Occipital lobe (tissue), 2 donors: ENCODE results near the gene SUGCT. TPM values are rescaled to one million over a fixed set of nuclear protein-coding genes. Genes with fewer than 3 reads are reported as not detected.
"Not testable (repeated sequence)": the region's sequence is repeated elsewhere in the genome, so short reads cannot be mapped to it uniquely, and the experiment has no call there.

Source experiments
- DNase-seq: peaks from one replicate; lab custom pipeline; 2025; lab: John Stamatoyannopoulos, UW
- total RNA-seq: library from RNA; depleted of rRNA; stranded (reverse); fragments of >200 nt; gene quantifications from one replicate; pipeline ENCODE4 v1.2.3, GENCODE V29; 2014

The SUGCT gene
- total RNA-seq, 1 donor from 2014 or later, result 3.9 TPM

DNA sequence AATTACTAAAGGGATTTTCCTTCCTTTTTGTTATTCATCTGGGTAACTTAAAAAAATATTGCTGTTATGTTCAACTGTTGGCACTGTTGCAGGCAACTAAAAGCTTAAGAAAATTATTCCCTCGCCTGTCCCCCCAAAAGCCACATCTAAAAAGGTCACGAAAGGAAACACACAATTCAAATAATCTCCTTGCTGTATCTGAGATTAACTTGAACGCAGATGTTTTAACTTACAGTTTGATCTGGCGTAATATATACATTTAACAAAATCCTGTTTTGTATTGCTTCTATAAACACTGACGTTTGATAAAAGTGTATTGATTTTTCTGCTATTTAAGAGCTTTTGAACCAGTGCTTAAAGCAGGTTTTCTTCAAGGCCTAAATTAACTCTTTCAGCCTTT is 432.1 kb downstream of the SUGCT start:
- no peak for DNase-seq

DNA sequence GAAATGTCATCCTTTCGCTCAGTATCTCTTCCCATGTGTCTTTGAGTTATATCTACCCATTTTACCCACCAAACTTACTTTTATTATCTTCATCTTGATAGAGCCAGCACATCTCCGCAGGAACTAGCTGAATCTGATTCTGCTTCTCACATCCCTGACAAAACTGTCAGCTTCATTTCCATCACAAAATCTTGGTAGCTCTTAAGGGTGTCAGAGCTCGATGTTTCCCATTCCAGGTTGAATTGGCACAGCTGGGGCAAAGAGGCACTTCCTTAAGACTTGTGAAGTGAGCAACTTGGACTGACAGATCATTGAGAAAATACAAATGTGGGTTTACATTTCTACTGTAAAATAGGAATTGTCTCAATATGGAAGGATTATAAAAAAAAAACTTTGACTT is 434.5 kb downstream of the SUGCT start:
- DNase-seq, result no peak

DNA sequence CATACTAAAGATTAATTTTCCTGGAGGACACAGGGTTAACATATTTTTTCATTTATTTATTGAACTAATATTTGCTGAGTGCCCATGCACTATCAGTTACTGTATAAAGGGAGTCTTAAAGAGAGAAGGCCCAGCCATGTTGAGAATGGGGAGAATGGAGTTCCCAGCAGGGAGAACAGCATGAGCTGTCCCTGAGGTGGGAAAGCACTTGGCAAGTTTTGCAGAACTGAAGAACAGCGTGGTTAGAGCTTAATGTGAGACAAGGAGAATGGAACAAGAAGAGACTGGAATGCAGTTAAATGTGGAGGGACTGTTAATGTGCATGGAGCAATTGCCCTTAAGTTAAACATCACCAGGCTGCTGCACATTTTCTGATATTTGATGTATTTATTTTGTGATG is 435.4 kb downstream of the SUGCT start:
- no peak for DNase-seq

DNA sequence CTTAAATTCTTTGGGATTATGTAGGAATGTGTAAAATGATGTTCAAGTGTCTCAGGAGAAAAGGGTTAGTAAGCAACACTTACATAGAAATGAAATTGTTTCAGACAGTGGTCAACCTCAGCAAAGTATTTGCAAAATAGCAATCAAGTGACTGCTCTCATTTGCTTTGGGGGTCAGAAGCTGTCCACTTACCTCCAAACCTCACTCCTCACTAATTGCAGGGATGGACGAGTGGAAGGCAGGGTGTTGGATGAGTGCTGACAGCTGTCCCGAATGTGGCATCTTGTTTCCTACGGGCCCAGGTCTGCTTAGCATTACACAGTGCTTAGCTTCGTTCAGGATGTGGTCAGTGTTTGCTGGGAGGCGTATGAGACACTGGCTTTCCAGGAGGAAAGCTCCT is 437.0 kb downstream of the SUGCT start:
- DNase-seq, result no peak

DNA sequence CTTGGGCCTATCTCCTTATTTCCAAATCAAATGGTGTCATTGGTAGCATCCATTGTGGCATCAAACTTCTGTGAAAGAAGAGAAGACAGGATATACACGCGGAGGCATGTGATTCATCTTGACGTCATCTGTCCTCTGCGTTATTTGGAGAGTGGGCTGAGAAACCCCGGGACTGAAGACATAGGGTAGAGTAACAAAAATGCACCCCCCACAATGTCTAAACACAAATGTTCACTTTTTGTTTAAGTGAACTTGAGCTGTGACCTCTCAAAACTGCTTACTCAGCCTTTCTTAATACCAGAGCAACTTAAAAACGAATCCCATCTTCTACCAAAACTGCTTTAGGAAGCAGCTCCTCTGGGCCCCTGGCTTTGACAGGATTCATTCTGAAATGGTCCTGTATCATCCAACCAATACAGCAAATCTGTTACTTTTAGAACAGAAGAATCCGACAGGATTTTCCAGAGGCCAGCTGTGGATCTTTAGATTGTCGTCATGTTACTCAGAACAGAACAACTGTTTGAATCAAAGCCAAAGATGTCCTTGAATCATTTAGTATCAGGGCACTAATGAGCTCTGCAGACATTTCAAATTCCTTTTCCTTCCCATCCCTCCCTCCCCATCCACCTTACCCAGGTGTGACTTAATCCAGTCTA is 438.1 kb downstream of the SUGCT start:
- DNase-seq, result no peak

DNA sequence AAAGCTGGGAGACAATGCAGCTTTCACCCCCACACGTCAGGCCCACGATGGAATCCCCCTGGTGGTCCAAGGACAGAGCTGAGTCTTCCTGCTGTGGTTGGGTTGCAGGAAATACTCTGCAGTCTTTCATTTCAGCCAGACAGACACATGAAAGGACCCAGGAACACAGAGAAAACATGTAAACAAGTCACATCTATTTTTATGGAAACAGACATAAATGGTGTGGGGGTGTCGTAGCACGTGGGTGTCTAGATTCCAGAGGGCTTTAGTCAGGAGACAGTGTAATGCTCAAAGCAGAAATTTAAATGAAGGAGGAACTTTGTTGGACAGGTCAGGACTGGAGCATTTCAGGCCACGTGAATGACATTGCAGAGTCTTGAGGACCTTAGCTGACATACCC is 444.6 kb downstream of the SUGCT start:
- no peak for DNase-seq

DNA sequence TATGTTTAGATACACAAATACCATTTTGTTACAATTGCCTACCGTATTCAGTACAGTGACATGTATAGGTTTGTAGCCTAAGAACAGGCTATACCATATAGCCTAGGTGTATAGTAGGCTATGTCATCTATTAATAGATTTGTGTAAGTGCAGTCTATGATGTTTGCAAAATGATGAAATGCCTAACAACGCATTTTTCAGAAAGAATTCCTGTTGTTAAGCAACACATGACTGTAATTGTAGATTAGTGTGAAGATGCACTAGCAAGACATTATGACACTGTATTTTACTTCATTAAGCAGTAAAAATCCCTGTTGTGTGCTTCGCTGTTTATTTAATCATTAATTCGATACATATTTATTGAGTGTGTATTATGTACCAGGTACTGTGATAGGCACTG is 446.0 kb downstream of the SUGCT start:
- no peak for DNase-seq

DNA sequence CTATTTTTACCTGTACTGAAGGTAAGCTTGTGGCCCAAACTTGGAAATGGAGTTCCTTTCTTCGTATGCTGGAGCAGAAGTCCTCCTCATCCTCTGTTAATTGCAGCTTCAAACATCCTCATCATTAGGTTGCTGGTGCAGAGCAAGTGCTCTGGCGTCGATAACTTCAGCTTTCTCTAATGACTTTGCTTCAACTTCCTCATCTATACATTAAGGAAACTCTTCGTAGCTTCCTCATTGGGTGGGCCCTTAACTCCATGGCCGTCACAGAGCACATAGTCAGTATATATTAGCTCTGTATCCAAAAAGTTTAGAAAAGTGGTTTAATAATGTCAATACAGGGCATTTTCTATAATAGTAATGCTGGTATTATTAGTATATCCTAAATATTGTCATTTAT is 447.7 kb downstream of the SUGCT start:
- DNase-seq, result no peak

DNA sequence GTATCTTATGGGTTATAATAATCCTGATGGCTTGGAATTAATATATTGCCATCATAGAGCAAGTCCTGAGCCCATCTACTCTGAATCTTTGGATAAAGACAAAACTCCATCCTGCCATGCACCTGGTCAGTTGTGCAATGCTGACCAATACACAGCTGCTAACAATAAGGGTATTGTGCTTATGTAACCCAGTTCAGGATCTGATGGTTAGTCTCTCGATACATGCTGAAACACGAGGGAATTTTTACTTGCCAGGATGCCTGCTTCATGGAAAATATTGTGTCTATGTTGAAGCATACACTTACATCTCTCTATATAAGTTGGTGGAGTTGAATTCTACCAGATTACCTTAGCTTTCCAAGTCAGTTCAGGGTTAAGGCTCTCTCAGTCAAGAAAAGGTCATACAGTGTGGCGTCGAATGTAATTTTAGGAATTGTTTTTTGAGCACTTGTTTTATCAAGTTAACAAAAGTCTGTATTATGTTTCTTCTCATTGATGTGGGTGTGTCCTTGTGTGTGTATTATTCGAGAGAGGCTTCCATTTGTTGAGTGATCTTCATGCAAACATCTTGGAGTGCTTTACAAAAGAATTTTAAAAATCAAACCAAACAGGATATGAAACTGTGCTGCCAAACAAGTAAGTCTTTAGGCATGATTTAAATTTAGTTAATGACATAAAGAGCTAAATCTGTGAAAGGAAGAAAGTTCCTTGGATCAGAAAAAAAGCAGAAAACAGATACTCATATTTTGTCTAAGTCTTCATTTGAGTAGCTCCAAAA is 449.1 kb downstream of the SUGCT start:
- no peak for DNase-seq

DNA sequence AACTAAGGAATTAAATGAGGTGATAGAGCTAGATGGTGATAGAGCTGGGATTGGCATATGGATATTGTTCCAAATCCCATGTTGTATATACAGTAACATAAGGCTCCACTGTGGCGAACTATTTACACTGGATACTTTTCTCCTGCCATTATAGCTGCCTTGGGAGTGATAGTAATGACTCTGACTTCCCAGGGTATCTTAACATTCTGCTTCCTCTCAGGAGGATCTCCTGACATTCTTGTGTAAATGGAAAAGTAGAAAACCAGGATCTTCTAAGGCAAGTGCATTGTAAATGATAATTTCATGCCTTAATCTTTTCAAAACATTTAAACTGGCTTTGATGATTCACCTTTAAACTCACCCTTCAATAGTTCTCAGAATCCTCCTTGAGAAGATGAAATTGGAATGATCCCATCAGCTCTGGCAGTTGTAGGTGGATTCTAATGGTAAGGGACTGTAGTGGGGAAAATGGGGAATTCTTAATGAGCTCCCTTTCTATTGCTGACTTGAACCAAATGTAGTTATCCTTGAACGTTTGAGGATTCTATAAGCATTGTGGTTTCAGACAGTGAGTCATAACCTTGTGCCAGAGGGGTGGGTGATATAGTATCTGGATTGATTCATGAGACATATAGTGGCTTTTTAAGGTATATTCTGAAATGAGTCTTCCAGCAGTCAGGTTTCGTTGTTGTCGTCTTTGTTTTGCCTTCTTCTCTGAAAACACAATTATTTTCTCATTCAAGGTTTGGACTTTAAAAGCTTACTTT is 450.0 kb downstream of the SUGCT start:
- DNase-seq, result no peak

DNA sequence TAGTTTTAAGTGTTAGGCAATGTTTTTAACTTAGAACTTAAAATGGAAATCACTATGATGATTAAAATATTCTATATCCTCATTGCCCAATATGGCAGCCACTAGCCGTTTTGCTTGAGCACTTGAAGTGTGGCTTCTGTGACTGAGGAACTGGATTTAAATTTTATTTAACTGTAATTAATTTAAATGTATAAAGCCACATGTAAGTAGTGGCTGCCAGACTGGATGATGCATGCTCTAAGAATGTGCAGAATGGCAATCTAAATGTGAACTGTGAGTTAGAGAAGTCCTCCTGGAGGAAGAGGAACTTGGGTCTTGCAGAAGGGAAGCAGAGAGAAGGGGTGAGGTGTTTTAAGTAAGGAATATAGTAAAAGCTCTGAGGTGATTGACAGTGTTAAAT is 451.4 kb downstream of the SUGCT start:
- DNase-seq, result no peak

DNA sequence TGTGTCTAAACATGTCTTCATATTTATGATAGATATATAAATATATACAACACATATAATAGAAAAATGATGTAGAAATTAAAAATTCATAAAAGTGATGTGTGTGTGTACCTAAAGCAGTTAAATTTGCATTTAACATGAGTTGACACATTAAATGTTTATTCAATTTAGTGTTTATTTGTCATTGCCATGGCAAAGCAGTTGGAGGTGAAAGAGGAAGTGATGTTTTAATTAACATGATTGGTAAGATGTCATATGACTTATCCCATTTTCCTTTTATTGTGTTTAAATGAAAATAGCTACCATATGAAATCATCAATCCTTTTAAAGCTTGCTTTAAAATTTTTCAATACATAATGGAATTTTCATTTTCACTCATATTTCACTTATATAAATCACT is 452.6 kb downstream of the SUGCT start:
- DNase-seq, result no peak

DNA sequence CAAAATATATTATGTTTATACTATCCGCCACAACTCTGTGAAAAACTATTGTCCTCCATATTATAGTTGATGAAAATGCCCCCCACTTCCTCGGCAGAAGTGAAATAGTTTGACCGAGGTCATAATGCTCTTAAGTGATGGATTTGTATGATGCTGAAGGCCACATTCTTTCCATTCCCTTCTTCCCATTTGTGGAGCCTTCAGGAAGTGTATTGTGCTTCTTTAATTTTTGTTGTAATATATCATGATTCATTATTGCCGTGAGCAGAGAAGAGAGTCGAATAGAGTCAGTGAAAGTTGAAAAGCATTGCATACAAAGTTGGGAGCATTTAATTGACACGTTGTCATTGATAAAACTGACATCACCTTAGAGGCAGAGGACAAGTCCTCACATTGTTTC is 460.3 kb downstream of the SUGCT start:
- DNase-seq, result no peak

DNA sequence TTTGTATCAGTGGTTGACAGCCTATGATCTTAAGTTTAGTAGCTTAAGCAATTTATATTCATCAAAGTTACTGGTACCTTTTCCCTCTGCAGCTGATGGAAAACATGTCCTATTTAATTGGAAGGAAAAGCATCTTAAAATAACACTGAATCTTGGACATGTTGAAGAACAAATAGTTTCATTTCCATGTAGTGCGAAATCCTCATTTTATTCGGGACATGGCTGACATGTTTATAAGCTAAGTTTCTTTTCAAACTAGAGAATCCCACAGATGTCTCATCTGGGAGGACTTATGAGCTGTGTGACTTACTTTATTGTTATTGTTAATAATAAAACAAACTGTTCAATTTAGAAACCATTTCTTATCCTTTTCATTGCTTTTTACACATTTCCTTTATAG is 461.0 kb downstream of the SUGCT start:
- no peak for DNase-seq

DNA sequence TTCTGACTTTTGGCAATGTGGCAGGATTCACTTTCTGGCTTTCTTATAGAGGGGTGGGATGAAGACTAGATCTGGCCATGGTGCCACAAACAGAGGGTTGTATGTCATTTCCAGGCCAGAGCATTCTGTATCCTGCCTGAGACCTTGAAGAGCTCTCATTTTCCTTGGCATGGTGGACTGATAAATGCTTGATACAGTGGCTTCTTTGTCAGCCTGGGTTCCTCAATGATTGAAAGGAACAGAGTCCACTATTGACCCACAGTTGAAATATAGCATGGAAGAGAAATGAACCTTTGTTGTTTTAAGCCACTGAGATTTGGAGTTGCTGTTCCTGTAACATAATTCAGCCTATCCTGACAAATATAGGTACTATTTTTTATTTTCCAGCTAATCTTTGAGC is 462.7 kb downstream of the SUGCT start:
- DNase-seq, result no peak

DNA sequence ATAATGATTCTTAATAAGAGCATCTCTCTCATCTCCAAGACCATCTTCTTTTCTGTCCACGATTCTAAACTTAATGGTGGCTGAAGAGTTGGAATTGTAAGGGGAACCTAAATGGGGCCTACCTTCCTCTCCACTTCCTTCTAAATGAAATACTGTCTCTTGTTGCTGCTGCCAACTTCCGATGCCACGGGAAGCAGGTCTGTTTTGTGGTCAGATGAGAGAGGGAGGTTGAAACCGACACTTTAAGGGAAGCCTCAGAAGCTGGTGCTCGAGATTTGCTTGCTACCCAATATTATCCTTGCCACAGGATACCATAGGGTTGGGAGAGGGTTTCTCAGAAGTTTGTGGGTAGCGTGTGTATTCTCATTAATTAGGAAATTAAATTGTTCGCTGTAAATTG is 464.1 kb downstream of the SUGCT start:
- DNase-seq, result no peak

DNA sequence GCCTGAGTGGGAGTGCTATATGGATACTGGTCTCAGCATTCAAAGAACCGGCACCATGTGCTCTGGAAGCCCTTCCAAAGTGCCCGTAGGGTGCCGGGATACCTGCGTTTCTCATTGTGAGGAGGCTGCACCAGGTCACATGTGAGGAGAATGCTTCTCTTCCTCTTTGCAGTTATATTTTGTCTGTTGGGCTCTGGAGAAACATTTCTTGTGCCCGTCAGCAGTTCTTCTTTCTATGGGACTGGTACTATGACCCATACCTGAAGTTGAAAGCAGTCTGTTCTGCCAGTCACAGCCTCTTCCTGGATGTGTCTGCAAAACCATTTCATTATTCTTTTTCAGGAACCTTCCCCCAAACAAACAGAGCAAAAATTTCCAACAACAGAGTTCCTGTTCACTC is 465.0 kb downstream of the SUGCT start:
- DNase-seq, result no peak

DNA sequence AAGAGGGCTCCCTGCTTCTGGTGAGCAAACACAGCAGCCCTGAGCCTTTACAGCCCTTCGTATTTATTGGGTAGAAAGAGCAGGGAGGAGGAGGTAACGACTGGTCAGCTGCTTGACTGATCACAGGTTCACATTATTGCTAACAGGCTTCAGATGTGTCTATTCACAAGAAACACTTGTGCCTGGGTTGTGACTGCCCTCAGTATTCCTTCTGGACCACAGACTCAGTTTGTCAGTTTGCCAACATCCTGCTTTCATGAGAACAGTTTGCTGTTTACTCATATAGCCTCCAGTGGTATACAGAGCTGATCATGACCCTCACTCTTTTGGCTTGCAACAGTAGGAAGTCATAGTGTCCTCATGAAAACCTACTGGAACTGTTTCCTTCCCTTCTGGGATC is 467.5 kb downstream of the SUGCT start:
- not testable (repeated sequence) for DNase-seq

DNA sequence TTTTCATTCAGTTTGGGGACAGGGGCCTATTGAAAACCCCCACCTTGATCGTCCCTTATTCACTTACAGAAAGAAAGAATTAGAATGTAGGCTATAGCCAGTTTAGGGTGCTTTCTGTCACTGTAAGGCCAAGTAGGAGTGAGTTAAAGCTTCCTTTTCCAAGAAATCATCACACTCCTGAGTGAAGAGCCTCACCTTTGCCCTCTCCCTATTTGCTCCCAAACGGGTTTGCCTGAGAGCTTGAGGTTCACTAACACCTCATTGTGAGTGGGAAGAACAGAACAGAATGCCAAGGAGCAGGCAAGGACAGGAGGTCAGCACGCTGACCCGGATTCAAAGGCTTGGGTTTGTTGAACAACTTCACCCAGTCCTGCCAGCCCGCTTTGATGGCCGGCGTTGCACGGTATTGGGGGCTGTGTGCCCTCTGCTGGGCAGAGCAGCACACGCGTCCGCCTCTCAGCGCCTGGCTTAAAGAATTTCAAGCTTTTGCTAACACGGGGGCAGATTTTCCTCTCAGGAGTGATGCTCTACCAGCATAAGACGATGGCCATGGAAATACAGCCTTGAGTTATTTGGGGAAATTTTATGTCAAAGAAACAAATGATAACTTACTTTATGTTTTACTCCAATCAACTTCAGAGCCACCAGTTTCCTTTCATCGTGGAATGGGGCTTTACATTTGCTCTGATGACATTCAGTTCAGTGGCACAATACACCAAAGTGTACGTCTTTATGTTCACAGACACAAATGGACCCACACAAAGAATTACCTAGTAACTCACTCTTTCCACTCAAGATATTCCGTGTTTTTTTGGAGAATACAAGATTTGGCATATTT is 470.0 kb downstream of the SUGCT start:
- peak; percentile 2 for DNase-seq

DNA sequence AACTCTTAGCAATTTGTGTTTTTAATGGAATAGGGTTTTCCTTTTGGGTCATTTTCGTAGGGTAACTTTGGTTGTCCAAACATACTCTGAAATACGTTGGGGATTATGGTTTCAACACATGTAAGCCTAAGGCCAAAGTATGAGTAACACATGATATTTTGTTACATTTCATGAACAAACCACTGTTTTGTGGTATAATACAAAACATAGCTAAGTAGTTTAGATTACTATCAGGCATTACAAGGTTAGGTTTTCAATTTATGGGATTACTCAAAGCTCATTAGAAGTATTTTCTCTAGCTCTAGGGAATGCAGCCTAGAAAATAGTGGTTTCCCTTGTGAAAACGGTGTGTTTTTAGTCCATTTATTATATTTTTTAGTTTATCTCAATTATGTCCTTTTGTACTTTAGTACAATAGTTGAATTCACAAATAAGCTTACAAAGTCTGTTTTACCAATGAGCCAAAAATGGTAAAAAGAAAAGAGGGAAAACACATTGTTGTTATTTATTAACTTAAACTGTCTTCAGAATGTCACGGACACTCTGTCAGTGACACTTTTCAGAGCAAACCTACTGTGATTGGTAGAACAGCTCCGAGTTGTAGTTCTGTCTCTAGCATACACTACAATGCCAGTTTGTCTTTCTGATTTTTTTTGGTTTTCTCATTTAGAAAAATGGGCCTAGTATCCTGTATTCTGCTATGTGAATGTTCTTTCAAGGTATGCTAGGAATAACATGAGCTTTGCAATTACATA is 473.7 kb downstream of the SUGCT start:
- no peak for DNase-seq

DNA sequence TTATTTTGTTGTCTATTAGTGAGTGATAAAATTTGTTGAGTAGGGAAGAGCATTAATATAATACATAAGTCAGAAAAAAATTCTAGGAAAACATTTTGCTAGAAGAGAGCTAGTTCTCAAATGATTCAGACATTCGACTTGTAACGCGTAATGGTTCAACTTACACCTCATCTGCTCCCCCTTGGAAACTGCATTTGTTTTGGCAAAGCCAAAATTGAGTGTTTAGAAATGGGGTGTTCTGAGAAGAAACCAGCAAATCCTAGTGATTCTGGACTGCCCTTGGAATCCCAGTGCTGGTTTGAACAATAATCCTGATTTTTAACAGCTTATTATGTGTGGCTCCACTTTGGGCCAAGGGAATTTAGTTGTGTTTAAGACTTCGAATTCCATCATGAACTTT is 475.7 kb downstream of the SUGCT start:
- DNase-seq, result no peak
